Testis (tissue), 2 donors: ENCODE measurements around the gene CLEC4D.
"Not testable (repeated sequence)": the region's sequence is repeated elsewhere in the genome, so short reads cannot be mapped to it uniquely, and the experiment has no call there.

Experiments used
- POLR2A ChIP-seq: fragments of 450-650 bp; IDR thresholded peaks from one replicate; pipeline ENCODE4 v1.6.1; 2017; ENCODE audit warnings: antibody characterized with exemption, mild to moderate bottlenecking, moderate library complexity
- TF ChIP-seq, protein P1 (sequence below), 3 experiments: fragments of 450-650 bp in 2 of 3; fragments of 200-600 bp in 1 of 3; sonication (generic) in 1 of 3; IDR thresholded peaks; one replicate each; pipeline ENCODE4 v1.5.1; 2016 to 2019; ENCODE audit warnings: antibody characterized with exemption in 3 of 3, mild to moderate bottlenecking in 2 of 3, moderate library complexity in 1 of 3

DNA sequence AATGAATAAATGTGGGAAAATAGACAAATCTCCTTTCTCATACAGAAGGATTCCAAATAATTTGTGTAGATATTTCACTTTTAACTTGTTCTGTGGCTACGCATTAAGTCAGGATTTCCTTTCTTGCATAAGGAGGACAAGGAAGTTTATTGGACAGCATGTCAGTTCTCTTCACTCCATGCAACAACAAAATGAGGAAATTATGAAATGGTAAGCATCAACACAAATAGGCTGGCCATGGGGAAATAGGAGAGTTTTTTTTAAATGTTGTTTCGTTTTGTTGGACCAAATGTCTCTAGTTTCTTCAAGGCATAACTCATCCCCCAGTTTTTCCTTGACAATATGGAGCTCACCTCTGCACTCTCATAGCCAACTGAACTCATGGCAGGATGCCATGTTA is 52.7 kb downstream of the CLEC4D start:
- TF ChIP-seq, protein P1, sequence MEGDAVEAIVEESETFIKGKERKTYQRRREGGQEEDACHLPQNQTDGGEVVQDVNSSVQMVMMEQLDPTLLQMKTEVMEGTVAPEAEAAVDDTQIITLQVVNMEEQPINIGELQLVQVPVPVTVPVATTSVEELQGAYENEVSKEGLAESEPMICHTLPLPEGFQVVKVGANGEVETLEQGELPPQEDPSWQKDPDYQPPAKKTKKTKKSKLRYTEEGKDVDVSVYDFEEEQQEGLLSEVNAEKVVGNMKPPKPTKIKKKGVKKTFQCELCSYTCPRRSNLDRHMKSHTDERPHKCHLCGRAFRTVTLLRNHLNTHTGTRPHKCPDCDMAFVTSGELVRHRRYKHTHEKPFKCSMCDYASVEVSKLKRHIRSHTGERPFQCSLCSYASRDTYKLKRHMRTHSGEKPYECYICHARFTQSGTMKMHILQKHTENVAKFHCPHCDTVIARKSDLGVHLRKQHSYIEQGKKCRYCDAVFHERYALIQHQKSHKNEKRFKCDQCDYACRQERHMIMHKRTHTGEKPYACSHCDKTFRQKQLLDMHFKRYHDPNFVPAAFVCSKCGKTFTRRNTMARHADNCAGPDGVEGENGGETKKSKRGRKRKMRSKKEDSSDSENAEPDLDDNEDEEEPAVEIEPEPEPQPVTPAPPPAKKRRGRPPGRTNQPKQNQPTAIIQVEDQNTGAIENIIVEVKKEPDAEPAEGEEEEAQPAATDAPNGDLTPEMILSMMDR (IDR thresholded peaks at IDR 0.05), result not testable (repeated sequence)
- not testable (repeated sequence) for TF ChIP-seq POLR2A
